HEK293 (cell line): Measurements from ENCODE around the gene CSNK1A1.
A peak's percentile ranks its signal among the peaks of the same experiment; 100 is the strongest.

ENCODE experiments used
- CTCF ChIA-PET: fragments of 350-600 bp; formaldehyde crosslinking; extraction: SDS; loops from one replicate; lab custom pipeline; 2021; ENCODE audit warnings: antibody characterized with exemption; lab: Yijun Ruan, JAX
- POLR2A ChIA-PET: fragments of 300-600 bp; formaldehyde crosslinking; extraction: SDS; loops from one replicate; lab custom pipeline; 2020; ENCODE audit warnings: antibody characterized with exemption, inconsistent platforms; lab: Yijun Ruan, JAX
- H3K27ac ChIP-seq: fragments of 200-500 bp; sonication (Bioruptor generic); 2 replicates; pipeline ENCODE4 v1.5.1; 2014; ENCODE audit warnings: low read depth, low read length, control low read depth, inconsistent platforms; ENCODE audit errors: extremely low read depth
- H3K36me3 ChIP-seq, 2 experiments: fragments of 200-500 bp in 1 of 2; sonication (Bioruptor generic) in 1 of 2; 1 replicate in 1 of 2; 2 replicates in 1 of 2; pipeline ENCODE4 v1.5.1; 2014 to 2017; ENCODE audit warnings: inconsistent platforms in 2 of 2, low read length in 2 of 2; ENCODE audit not compliant: control insufficient read depth in 2 of 2, insufficient read depth in 1 of 2
- H3K4me1 ChIP-seq: fragments of 200-500 bp; sonication (Bioruptor generic); 2 replicates; pipeline ENCODE4 v1.5.1; 2014; ENCODE audit warnings: mild to moderate bottlenecking, low read length, inconsistent platforms; ENCODE audit not compliant: control insufficient read depth, insufficient read depth
- H3K4me3 ChIP-seq: 2 replicates; pipeline ENCODE4 v1.5.1; 2011; ENCODE audit warnings: low read depth, mild to moderate bottlenecking, control low read depth, low read length, moderate library complexity
- H3K9me3 ChIP-seq: fragments of 200-500 bp; sonication (Bioruptor generic); 2 replicates; pipeline ENCODE4 v1.5.1; 2014; ENCODE audit warnings: low read depth, low read length, inconsistent platforms; ENCODE audit not compliant: control insufficient read depth, insufficient read depth
- CTCF ChIP-seq: fragments of 450-650 bp; formaldehyde crosslinking; IDR thresholded peaks from 2 replicates; pipeline ENCODE4 v1.5.1; 2016; ENCODE audit warnings: missing biosample characterization, missing genetic modification characterization
- GLI4 ChIP-seq: fragments of 450-650 bp; formaldehyde crosslinking; IDR thresholded peaks from 2 replicates; pipeline ENCODE4 v1.5.1; 2016; ENCODE audit warnings: missing biosample characterization, missing genetic modification characterization
- HIC1 ChIP-seq: fragments of 450-650 bp; formaldehyde crosslinking; IDR thresholded peaks from 2 replicates; pipeline ENCODE4 v1.5.1; 2016; ENCODE audit warnings: missing biosample characterization, missing genetic modification characterization
- KLF7 ChIP-seq: fragments of 450-650 bp; formaldehyde crosslinking; IDR thresholded peaks from 2 replicates; pipeline ENCODE4 v1.5.1; 2016; ENCODE audit warnings: missing biosample characterization, missing genetic modification characterization, borderline replicate concordance
- PRDM1 ChIP-seq: fragments of 450-650 bp; formaldehyde crosslinking; IDR thresholded peaks from 2 replicates; pipeline ENCODE4; 2016; ENCODE audit warnings: missing biosample characterization, missing genetic modification characterization
- PRDM6 ChIP-seq: fragments of 450-650 bp; formaldehyde crosslinking; IDR thresholded peaks from 2 replicates; pipeline ENCODE4 v1.5.1; 2017; ENCODE audit warnings: missing biosample characterization, missing genetic modification characterization
- SP7 ChIP-seq: fragments of 450-650 bp; formaldehyde crosslinking; IDR thresholded peaks from 2 replicates; pipeline ENCODE4 v1.5.1; 2016; ENCODE audit warnings: missing biosample characterization, missing genetic modification characterization
- YY2 ChIP-seq: fragments of 450-650 bp; formaldehyde crosslinking; IDR thresholded peaks from 2 replicates; pipeline ENCODE4 v1.5.1; 2016; ENCODE audit warnings: missing biosample characterization, missing genetic modification characterization
- ZBTB17 ChIP-seq: fragments of 450-650 bp; formaldehyde crosslinking; IDR thresholded peaks from 2 replicates; pipeline ENCODE4 v1.5.1; 2016; ENCODE audit warnings: missing biosample characterization, missing genetic modification characterization
- ZBTB48 ChIP-seq: fragments of 450-650 bp; formaldehyde crosslinking; IDR thresholded peaks from 2 replicates; pipeline ENCODE4 v1.5.1; 2016; ENCODE audit warnings: missing biosample characterization, missing genetic modification characterization
- ZEB2 ChIP-seq: fragments of 450-650 bp; formaldehyde crosslinking; IDR thresholded peaks from 2 replicates; pipeline ENCODE4 v1.5.1; 2016; ENCODE audit warnings: missing biosample characterization, missing genetic modification characterization
- ZNF248 ChIP-seq: fragments of 450-650 bp; formaldehyde crosslinking; IDR thresholded peaks from 2 replicates; pipeline ENCODE4 v1.5.1; 2017; ENCODE audit warnings: missing biosample characterization, missing genetic modification characterization
- ZNF302 ChIP-seq: fragments of 450-650 bp; formaldehyde crosslinking; IDR thresholded peaks from 2 replicates; pipeline ENCODE4 v1.5.1; 2016; ENCODE audit warnings: missing biosample characterization, missing genetic modification characterization, low read depth
- ZNF341 ChIP-seq: fragments of 450-650 bp; formaldehyde crosslinking; IDR thresholded peaks from 2 replicates; pipeline ENCODE4; 2016; ENCODE audit warnings: low read depth, missing biosample characterization, missing genetic modification characterization
- ZNF416 ChIP-seq: fragments of 450-650 bp; formaldehyde crosslinking; IDR thresholded peaks from 2 replicates; pipeline ENCODE4 v1.5.1; 2016; ENCODE audit warnings: missing biosample characterization, missing genetic modification characterization
- ZNF501 ChIP-seq: fragments of 450-650 bp; formaldehyde crosslinking; IDR thresholded peaks from 2 replicates; pipeline ENCODE4 v1.5.1; 2016; ENCODE audit warnings: missing biosample characterization, missing genetic modification characterization
- ZNF629 ChIP-seq: fragments of 450-650 bp; formaldehyde crosslinking; IDR thresholded peaks from 2 replicates; pipeline ENCODE4 v1.5.1; 2017; ENCODE audit warnings: missing biosample characterization, missing genetic modification characterization
- ZNF660 ChIP-seq: fragments of 450-650 bp; IDR thresholded peaks from 2 replicates; pipeline ENCODE4 v1.5.1; 2018; ENCODE audit warnings: missing biosample characterization, mild to moderate bottlenecking, missing genetic modification characterization
- ZNF677 ChIP-seq: fragments of 450-650 bp; IDR thresholded peaks from 2 replicates; pipeline ENCODE4 v1.5.0; 2018; ENCODE audit warnings: missing biosample characterization, mild to moderate bottlenecking, missing genetic modification characterization, moderate library complexity
- ZXDB ChIP-seq: fragments of 450-650 bp; formaldehyde crosslinking; IDR thresholded peaks from 2 replicates; pipeline ENCODE4 v1.5.1; 2016; ENCODE audit warnings: missing biosample characterization, missing genetic modification characterization
- TF ChIP-seq, protein P1 (sequence below): fragments of 450-650 bp; formaldehyde crosslinking; optimal IDR thresholded peaks from 2 replicates; pipeline ENCODE3; 2016; ENCODE audit warnings: missing biosample characterization, mild to moderate bottlenecking, missing genetic modification characterization
- TF ChIP-seq, protein P2 (sequence below): fragments of 450-650 bp; formaldehyde crosslinking; IDR thresholded peaks from 2 replicates; pipeline ENCODE4 v1.5.1; 2017; ENCODE audit warnings: missing biosample characterization, missing genetic modification characterization

CSNK1A1 gene

GRCh38 chr5:149564542-149565140 is 13.4 kb upstream of the CSNK1A1 start (continued):
- peak; percentile 78 for TF ChIP-seq CTCF
- 0 out of 2 replicates have a peak, but pooled peaks have one; percentile 18 for TF ChIP-seq ZEB2 (tag by site-specific recombination)

DNA sequence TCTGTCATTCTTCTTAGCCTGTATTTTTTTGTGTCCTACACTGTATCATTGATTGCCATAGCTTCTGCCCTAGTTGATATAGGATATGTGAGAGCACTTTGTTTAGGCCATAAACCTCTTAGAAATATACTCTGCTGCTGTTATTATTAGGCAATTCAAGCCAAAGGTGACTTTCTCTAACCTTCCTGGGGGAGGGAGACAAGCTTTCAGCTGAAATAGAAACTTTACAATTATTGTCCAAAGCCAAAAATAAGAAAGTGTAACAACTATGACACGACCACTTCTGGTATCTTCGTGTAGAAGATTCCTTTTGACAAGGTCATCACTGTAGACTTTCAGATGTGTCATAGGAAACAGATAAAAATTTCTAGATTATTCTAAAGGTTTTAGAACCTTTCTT is 12.2 kb upstream of the CSNK1A1 start:
- H3K36me3 ChIP-seq: no peaks in the 10 kb centered on the region; a peak in 1 of 3 replicates
- no peak overlapping the region for H3K4me3 ChIP-seq
- H3K9me3 ChIP-seq: no peaks in the 10 kb centered on the region
- POLR2A ChIA-PET: interaction anchor here (0.5 to 3.5 kb wide), 2 partner anchors 13 to 115 kb away, joined by 7 to 28 read pairs; partner anchors contain the start of gene CSNK1A1
- CTCF ChIA-PET: interaction anchor here (0.6 to 4.7 kb wide), 21 partner anchors 12 to 298 kb away, joined by 3 to 54 read pairs (median 7); partner anchors contain the start of gene CSNK1A1
- H3K4me1 ChIP-seq: peaks cover 8% of the 10 kb centered on the region; the same call in 1 of the 2 replicates
- TF ChIP-seq KLF7 (no peak), ZNF302 (no peak), ZBTB48 (no peak), ZNF416 (no peak), ZNF501 (tag by site-specific recombination) (no peak), ZNF248 (tag by site-specific recombination) (no peak), YY2 (tag by site-specific recombination) (no peak), HIC1 (tag by site-specific recombination) (no peak), GLI4 (tag by site-specific recombination) (no peak), PRDM6 (tag by site-specific recombination) (no peak)
- TF ChIP-seq, protein P1, sequence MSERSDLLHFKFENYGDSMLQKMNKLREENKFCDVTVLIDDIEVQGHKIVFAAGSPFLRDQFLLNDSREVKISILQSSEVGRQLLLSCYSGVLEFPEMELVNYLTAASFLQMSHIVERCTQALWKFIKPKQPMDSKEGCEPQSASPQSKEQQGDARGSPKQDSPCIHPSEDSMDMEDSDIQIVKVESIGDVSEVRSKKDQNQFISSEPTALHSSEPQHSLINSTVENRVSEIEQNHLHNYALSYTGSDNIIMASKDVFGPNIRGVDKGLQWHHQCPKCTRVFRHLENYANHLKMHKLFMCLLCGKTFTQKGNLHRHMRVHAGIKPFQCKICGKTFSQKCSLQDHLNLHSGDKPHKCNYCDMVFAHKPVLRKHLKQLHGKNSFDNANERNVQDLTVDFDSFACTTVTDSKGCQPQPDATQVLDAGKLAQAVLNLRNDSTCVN: no peak
- no peak overlapping the region for H3K27ac ChIP-seq

DNA sequence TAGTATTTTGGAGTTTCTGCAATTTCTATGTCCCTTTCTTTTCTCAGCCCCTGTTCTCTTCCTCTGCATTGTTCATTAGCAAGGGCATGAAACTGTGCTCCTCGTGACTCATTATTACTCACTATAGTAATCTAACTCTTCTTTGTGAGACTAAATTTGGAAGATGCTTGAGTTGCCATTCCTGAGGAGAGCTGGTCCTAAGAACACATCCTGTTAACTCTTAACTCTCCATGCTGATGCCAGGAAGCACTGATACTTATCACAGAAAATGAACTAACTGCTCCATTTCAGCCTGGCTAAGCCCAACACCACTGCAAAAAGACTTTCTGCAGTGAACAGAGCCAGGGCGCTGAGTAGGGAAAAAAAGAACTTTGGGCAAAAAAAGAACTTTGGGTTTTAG is 10.6 kb upstream of the CSNK1A1 start:
- CTCF ChIA-PET: interaction anchor here (0.6 to 4.7 kb wide), 12 partner anchors 10 to 244 kb away, joined by 3 to 54 read pairs (median 9); partner anchors contain the start of gene CSNK1A1
- peaks cover 8% of the 10 kb centered on the region; the same call in 1 of the 2 replicates for H3K4me1 ChIP-seq
- H3K36me3 ChIP-seq: no peaks in the 10 kb centered on the region; a peak in 1 of 3 replicates
- H3K4me3 ChIP-seq: no peak overlapping the region
- POLR2A ChIA-PET: interaction anchor here (1.1 to 3.5 kb wide), 3 partner anchors 11 to 119 kb away, joined by 3 to 28 read pairs (median 3); partner anchors contain the start of gene CSNK1A1
- no peaks in the 10 kb centered on the region for H3K9me3 ChIP-seq
- no peak overlapping the region; the same call in 1 of the 2 replicates for H3K27ac ChIP-seq
- TF ChIP-seq ZNF677 (tag by site-specific recombination) (no peak), CTCF (no peak), PRDM1 (tag by site-specific recombination) (0 out of 2 replicates have a peak, but pooled peaks have one; percentile 27), ZNF629 (tag by site-specific recombination) (peak; percentile 48), SP7 (tag by site-specific recombination) (peak; percentile 58), ZNF660 (tag by site-specific recombination) (peak; percentile 88), ZNF341 (no peak), ZXDB (tag by site-specific recombination) (0 out of 2 replicates have a peak, but pooled peaks have one; percentile 52), ZNF501 (tag by site-specific recombination) (no peak), ZBTB17 (tag by site-specific recombination) (peak; percentile 70)
- TF ChIP-seq, protein P2, sequence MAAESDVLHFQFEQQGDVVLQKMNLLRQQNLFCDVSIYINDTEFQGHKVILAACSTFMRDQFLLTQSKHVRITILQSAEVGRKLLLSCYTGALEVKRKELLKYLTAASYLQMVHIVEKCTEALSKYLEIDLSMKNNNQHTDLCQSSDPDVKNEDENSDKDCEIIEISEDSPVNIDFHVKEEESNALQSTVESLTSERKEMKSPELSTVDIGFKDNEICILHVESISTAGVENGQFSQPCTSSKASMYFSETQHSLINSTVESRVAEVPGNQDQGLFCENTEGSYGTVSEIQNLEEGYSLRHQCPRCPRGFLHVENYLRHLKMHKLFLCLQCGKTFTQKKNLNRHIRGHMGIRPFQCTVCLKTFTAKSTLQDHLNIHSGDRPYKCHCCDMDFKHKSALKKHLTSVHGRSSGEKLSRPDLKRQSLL (tag by site-specific recombination): peak; percentile 21; the same call in 1 of the 2 replicates
